Tibial nerve (tissue), 4 donors: ENCODE results near the gene PLEKHG5. TPM values are rescaled to one million over a fixed set of nuclear protein-coding genes. Genes with fewer than 3 reads are reported as not detected.

ENCODE experiments used
- DNase-seq, 2 donors: peaks; one replicate each; pipeline ENCODE4 v3.0.0-alpha.2; 2019; ENCODE audit warnings: low spot score in 2 of 2
- H3K27ac ChIP-seq, 4 donors: fragments of 200-600 bp; sonication (generic) in 3 of 4; one replicate each; pipeline ENCODE4 v1.5.1; 2017 to 2019; ENCODE audit warnings: mild to moderate bottlenecking in 1 of 4
- H3K27me3 ChIP-seq, 2 donors: fragments of 200-600 bp; sonication (generic) in 1 of 2; one replicate each; pipeline versions ENCODE4 v1.5.1 to v1.6.0; 2017 to 2019
- H3K36me3 ChIP-seq, 3 donors: fragments of 200-600 bp; sonication (generic); one replicate each; pipeline ENCODE4 v1.5.1; 2018 to 2019
- H3K4me1 ChIP-seq, 4 donors: fragments of 200-600 bp; sonication (generic) in 3 of 4; one replicate each; pipeline ENCODE4 v1.5.1; 2017 to 2019
- H3K4me3 ChIP-seq, 4 donors: fragments of 200-600 bp; sonication (generic) in 3 of 4; one replicate each; pipeline ENCODE4 v1.5.1; 2017 to 2019; ENCODE audit warnings: mild to moderate bottlenecking in 1 of 4, moderate library complexity in 1 of 4
- H3K9me3 ChIP-seq, 4 donors: fragments of 200-600 bp; sonication (generic) in 3 of 4; one replicate each; pipeline ENCODE4 v1.5.1; 2017 to 2019
- EP300 ChIP-seq, 2 donors: sonication (generic); formaldehyde crosslinking; IDR thresholded peaks; one replicate each; pipeline ENCODE4 v1.6.1; 2017; ENCODE audit warnings: antibody characterized with exemption in 2 of 2, mild to moderate bottlenecking in 1 of 2
- POLR2A ChIP-seq, 2 donors: fragments of 450-650 bp; IDR thresholded peaks; one replicate each; pipeline ENCODE4 v1.6.1; 2017; ENCODE audit warnings: antibody characterized with exemption in 2 of 2, mild to moderate bottlenecking in 2 of 2, moderate library complexity in 2 of 2
- WGBS, 2 donors: methylation state at CpG; one replicate each; pipeline ENCODE4 v1.1.5; 2018; 5-methylcytosine and 5-hydroxymethylcytosine counted together
- total RNA-seq, 4 donors: library from RNA; depleted of rRNA; stranded (reverse); fragments of >200 nt; gene quantifications; one replicate each; pipeline ENCODE4 v1.1.0, GENCODE V29; 2016
- TF ChIP-seq, protein P1 (sequence below), 5 experiments: fragments of 200-600 bp in 3 of 5; fragments of 450-650 bp in 2 of 5; sonication (generic) in 3 of 5; IDR thresholded peaks; one replicate each; pipeline ENCODE4 v1.5.1; 2016 to 2019; ENCODE audit warnings: antibody characterized with exemption in 5 of 5, mild to moderate bottlenecking in 3 of 5, moderate library complexity in 2 of 5

PLEKHG5 gene
- total RNA-seq, 4 donors from 2014 or later = 25.6 to 40.8 (median 30.8) TPM

DNA sequence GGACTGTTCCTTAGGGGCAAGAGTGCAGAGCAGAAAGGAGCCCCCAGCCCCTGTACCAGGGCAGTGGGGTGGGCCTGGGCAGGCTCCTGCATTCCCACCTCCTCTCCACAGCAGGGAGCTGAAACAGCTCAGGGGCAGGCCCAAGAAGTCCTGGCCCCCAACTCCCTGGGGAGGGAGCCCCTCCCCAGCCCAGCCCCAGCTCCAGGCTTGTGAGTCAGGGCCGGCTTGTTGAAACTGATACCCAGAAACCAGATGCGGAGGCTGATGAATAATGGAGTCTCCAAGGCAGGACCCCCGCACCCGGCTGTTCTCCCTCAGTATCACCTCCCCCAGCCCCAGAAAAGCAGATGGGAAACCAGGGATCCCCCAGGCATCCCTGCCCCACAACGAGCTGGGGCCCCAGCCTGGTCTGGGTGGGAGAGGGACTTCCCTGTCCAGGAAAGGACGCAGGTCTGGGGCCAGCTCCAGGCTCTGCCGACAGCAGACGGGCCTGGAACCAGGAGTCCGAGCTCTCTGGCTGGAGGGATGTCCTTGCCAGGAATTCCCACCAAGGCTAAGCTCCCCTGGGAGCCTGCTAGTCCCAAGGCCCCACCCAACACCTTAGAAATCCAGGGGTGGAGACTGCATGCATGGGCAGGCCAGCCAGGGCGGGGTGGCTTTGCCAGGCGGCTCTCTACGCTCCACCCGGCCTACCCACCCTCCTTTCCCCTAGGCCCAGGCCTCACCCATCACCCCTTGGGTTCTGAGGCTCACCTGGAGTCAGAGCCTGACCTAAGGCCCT is 2.7 kb downstream of the PLEKHG5 start:
- H3K27me3 ChIP-seq = peaks cover 0 to 35% of the 10 kb centered on the region in 2 donors

DNA sequence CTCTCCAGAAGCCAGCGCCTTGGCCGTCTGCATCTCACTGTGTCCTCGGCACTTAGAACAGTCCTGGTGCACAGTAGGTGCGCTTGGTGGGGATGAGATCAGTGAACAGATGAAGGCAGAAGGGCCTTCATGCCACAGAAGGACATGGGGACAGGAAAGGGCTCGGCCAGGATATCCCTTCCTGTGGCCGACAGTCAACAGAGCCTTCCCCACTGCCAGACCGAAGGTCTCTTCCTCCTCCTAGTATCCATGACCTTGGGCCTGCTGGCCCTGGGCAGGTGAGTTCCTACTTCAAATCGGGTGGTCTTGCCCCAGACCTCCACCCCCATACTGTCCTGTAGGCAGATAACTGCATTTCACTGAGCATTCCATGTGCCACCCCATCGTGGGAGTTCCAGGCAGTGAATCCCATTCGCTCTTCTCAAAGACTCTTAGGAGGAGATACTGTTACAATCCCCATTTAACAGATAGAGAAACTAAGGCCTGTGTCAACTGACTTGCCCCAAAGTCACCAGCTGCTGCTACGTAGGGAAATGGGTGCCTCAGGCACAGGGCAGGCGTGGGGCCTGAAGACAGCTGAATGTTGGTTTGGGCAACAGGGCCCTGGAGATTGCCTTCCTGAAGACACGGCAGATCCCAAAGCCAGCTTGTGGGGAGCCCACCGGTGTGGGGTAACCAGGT is 3.5 kb downstream of the PLEKHG5 start:
- no peak for TF ChIP-seq EP300 (IDR thresholded peaks at IDR 0.05)
- TF ChIP-seq, protein P1, sequence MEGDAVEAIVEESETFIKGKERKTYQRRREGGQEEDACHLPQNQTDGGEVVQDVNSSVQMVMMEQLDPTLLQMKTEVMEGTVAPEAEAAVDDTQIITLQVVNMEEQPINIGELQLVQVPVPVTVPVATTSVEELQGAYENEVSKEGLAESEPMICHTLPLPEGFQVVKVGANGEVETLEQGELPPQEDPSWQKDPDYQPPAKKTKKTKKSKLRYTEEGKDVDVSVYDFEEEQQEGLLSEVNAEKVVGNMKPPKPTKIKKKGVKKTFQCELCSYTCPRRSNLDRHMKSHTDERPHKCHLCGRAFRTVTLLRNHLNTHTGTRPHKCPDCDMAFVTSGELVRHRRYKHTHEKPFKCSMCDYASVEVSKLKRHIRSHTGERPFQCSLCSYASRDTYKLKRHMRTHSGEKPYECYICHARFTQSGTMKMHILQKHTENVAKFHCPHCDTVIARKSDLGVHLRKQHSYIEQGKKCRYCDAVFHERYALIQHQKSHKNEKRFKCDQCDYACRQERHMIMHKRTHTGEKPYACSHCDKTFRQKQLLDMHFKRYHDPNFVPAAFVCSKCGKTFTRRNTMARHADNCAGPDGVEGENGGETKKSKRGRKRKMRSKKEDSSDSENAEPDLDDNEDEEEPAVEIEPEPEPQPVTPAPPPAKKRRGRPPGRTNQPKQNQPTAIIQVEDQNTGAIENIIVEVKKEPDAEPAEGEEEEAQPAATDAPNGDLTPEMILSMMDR (IDR thresholded peaks at IDR 0.05) = no peak
- no peak for TF ChIP-seq POLR2A (IDR thresholded peaks at IDR 0.05)
- 89% methylated on average over 13 to 14 of the region's 14 CpGs for WGBS, 2 donors
- peaks cover 0 to 64% (median 19%) of the 10 kb centered on the region in 4 donors for H3K4me1 ChIP-seq

More for the DNA sequence above, 2.7 kb downstream of the PLEKHG5 start:
- TF ChIP-seq EP300 (IDR thresholded peaks at IDR 0.05) (no peak), POLR2A (IDR thresholded peaks at IDR 0.05) (no peak)
- Histone ChIP-seq H3K27ac (no peak overlapping the region), H3K4me1 (peaks cover 0 to 64% (median 19%) of the 10 kb centered on the region in 4 donors), H3K36me3 (no peaks in the 10 kb centered on the region), H3K9me3 (no peaks in the 10 kb centered on the region), H3K4me3 (no peak overlapping the region)
- no peak for DNase-seq
- 62% methylated on average over 11 of the region's 13 CpGs; no CpG with 5 or more reads in 1 of the 2 donors for WGBS, 2 donors

GRCh38 chr1:6486433-6487011 is 4.9 kb downstream of the PLEKHG5 start:
- WGBS, 2 donors = 6% methylated on average over 12 to 15 of the region's 15 CpGs
- DNase-seq = peak; percentile 72 to 83
- Histone ChIP-seq H3K4me3 (no peak overlapping the region), H3K36me3 (no peaks in the 10 kb centered on the region), H3K27ac (peak overlapping the region in 1 of 4 donors; percentile 41), H3K4me1 (peaks cover 0 to 60% (median 19%) of the 10 kb centered on the region in 4 donors), H3K9me3 (no peaks in the 10 kb centered on the region), H3K27me3 (peaks cover 0 to 36% of the 10 kb centered on the region in 2 donors)
- no peak for TF ChIP-seq POLR2A (IDR thresholded peaks at IDR 0.05)
- TF ChIP-seq, protein P1 (IDR thresholded peaks at IDR 0.05) = peak; percentile 79 to 89 (median 86)

More for the DNA sequence above, 3.5 kb downstream of the PLEKHG5 start:
- Histone ChIP-seq H3K27ac (no peak overlapping the region), H3K4me3 (no peak overlapping the region), H3K9me3 (no peaks in the 10 kb centered on the region), H3K36me3 (no peaks in the 10 kb centered on the region), H3K27me3 (peaks cover 0 to 36% of the 10 kb centered on the region in 2 donors)
- DNase-seq = no peak

- Histone ChIP-seq H3K4me3 (peak overlapping the region in 3 of 4 donors; percentile 24 to 49 (median 27)), H3K9me3 (no peaks in the 10 kb centered on the region), H3K4me1 (peaks cover 0 to 49% (median 14%) of the 10 kb centered on the region in 4 donors), H3K27ac (peak overlapping the region in 2 of 4 donors; percentile 40 to 66), H3K27me3 (peaks cover 0 to 31% of the 10 kb centered on the region in 2 donors), H3K36me3 (no peaks in the 10 kb centered on the region)
- TF ChIP-seq, protein P1 (IDR thresholded peaks at IDR 0.05) = no peak
- TF ChIP-seq POLR2A (IDR thresholded peaks at IDR 0.05) (no peak), EP300 (IDR thresholded peaks at IDR 0.05) (no peak)
- 9 to 22% methylated on average over 10 to 20 of the region's 80 CpGs for WGBS, 2 donors
- no peak for DNase-seq
Measured at GRCh38 chr1:6485168-6486101, 6.0 kb downstream of the PLEKHG5 start.

- H3K27ac ChIP-seq = peak overlapping the region in 2 of 4 donors; percentile 40 to 66
- peaks cover 0 to 25% of the 10 kb centered on the region in 2 donors for H3K27me3 ChIP-seq
- TF ChIP-seq, protein P1 (IDR thresholded peaks at IDR 0.05) = no peak
- TF ChIP-seq POLR2A (IDR thresholded peaks at IDR 0.05) (no peak), EP300 (IDR thresholded peaks at IDR 0.05) (no peak)
- no peaks in the 10 kb centered on the region for H3K36me3 ChIP-seq
- WGBS, 2 donors = 30 to 39% methylated on average over 12 to 13 of the region's 13 CpGs
- no peaks in the 10 kb centered on the region for H3K9me3 ChIP-seq
- no peak for DNase-seq
- H3K4me3 ChIP-seq = peak overlapping the region in 3 of 4 donors; percentile 24 to 49 (median 27)
- peaks cover 0 to 43% (median 11%) of the 10 kb centered on the region in 4 donors for H3K4me1 ChIP-seq
Measured at GRCh38 chr1:6484826-6485167, 6.7 kb downstream of the PLEKHG5 start.
